ENCODE data around the gene CHP2.
A peak's percentile ranks its signal among the peaks of the same experiment; 100 is the strongest.

DNA sequence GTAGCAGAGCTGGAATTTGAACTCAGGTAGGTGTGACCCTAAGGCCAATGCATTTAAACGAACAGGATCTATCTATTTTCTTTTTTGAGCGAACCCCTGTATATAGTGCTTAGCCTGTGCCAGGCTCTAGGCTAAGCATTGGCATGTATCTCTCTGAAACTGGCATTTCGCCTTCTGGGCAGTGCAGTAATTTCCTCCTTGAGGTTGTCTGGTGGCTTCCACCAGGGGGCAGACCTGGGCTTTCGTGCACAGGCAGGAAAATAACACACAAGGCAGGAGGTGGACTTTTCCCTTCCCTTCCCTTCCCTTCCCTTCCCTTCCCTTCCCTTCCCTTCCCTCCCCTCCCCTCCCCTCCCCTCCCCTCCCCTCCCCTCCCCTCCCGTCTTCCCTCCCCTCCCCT lies 46.6 kb downstream of the CHP2 start:
- TF ChIP-seq, protein P1, sequence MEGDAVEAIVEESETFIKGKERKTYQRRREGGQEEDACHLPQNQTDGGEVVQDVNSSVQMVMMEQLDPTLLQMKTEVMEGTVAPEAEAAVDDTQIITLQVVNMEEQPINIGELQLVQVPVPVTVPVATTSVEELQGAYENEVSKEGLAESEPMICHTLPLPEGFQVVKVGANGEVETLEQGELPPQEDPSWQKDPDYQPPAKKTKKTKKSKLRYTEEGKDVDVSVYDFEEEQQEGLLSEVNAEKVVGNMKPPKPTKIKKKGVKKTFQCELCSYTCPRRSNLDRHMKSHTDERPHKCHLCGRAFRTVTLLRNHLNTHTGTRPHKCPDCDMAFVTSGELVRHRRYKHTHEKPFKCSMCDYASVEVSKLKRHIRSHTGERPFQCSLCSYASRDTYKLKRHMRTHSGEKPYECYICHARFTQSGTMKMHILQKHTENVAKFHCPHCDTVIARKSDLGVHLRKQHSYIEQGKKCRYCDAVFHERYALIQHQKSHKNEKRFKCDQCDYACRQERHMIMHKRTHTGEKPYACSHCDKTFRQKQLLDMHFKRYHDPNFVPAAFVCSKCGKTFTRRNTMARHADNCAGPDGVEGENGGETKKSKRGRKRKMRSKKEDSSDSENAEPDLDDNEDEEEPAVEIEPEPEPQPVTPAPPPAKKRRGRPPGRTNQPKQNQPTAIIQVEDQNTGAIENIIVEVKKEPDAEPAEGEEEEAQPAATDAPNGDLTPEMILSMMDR (IDR thresholded peaks at IDR 0.05) = peak in 5 of 6 experiments; percentile 33 to 57 (median 39)
- TF ChIP-seq POLR2A (IDR thresholded peaks at IDR 0.05) = no peak

Measured in thyroid gland (tissue), 4 donors.